NCI-H2196 (cell line): ENCODE measurements around the gene NEURL4.
A peak's percentile ranks its signal among the peaks of the same experiment; 100 is the strongest.
"Not testable (repeated sequence)": the region's sequence is repeated elsewhere in the genome, so short reads cannot be mapped to it uniquely, and the experiment has no call there.

Source experiments
- DNase-seq: peaks from one replicate; lab custom pipeline; 2025; ENCODE audit not compliant: unreplicated experiment; lab: John Stamatoyannopoulos, UW

The NEURL4 gene

GRCh38 chr17:7347630-7348477 is 18.7 kb upstream of the NEURL4 start:
- no peak for DNase-seq

- no peak for DNase-seq
These were observed 17.9 kb upstream of the NEURL4 start for GRCh38 chr17:7346761-7347614.

DNA sequence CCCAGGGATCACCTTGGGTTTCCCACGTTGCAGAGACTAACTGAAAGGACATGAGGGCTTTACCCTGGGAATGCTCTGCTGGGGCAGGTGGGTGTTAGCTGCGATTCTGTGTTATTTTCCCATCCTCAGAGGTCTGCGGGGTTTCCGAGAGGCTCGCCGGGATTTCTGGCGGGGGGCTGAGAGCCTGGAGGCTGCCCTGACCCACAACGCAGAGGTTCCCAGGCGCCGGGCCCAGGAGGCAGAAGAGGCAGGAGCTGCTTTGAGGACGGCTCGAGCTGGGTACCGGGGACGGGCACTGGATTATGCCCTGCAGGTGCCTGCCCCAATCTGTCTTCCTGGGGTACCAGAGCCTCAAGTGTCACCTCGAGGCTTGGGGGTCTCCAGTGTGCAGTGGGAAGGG is 14.1 kb upstream of the NEURL4 start:
- no peak for DNase-seq

- DNase-seq, result no peak
These were observed 12.7 kb upstream of the NEURL4 start for GRCh38 chr17:7341842-7342241.

DNA sequence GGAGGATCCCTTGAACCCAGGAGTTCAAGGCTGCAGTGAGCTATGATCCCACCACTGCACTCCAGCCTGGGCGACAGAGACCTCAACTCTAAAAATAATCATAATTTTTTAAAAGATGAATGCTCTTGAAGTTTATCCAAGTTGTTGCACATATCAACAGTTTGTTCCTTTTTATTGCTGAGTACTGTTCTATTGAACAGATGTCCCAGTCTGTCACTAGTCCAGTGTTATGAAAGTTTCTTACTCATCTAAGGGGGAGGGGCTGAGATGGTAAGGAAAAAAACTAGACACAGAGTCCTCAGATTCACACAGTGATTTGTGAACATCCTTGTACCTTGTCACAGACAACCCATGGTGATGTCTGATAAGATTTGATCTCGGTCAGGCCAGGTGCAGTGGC is 11.0 kb upstream of the NEURL4 start:
- DNase-seq, result no peak

- DNase-seq, result not testable (repeated sequence)
These were observed 8.5 kb upstream of the NEURL4 start for GRCh38 chr17:7337600-7337999.

DNA sequence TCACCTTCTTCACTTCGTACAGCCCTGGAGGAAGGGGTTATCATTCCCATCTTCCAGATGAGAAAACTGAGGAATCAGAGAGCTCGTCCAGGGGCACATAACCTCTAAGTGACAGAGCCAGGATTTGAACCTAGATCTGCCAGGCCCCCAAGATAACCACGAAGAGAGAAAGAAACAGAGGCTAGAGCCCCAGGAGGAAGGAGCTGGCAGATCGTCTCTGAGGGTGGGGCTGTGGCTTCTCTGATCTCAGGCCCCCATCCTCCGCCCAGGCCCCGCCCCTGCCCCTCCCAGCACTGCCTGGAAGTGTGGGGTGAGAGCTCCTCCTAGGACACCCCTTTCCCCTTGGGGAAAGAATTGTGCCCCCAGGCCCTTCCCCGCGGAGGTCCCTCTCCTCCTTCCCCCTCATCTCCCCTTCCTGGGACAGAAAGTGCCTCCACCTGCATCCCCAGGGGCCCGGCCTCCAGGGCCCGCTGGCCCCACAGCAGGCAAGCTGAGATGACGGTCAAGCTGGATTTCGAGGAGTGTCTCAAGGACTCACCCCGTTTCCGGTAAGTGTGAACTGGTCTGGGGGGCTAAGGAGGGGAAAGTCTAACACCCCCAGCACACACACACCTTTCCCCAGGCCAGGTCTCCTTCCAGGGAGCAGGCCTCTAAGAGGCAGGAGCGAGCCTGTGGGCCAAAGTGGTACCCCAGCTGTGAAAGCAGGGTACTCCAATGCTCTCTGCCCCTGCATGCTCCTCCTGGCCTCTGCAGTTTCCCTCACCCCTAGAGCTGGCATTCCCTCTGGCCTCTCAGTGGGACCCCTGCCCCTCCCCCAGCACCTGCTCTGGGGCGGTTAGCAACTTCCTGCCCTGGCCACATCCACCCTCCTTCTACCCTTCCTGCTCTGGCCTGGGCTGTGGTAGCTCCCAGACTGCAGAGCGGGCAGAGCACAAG is 7.4 kb upstream of the NEURL4 start, which contains the start of gene ACAP1:
TSS of gene ACAP1 (plus strand) at position 290 of the 936 bp plus-strand sequence. CDS start at position 496, 206 bp downstream.
- DNase-seq, result no peak

DNA sequence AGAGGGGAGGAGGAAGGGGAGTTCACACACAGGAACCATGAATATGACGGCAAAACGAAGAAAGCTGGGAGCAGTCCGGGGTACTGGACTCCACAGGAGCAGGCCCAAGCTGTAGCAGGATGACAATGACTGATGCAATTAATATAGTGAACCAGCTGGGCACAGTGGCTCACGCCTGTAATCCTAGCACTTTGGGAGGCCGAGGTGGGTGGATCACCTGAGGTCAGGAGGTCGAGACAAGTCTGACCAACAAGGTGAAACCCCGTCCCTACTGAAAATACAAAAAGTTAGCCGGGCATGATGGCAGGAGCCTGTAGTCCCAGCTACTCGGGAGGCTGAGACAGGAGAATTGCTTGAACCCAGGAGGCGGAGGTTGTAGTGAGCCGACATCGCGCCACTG is 6.6 kb upstream of the NEURL4 start:
- DNase-seq, result not testable (repeated sequence)

DNA sequence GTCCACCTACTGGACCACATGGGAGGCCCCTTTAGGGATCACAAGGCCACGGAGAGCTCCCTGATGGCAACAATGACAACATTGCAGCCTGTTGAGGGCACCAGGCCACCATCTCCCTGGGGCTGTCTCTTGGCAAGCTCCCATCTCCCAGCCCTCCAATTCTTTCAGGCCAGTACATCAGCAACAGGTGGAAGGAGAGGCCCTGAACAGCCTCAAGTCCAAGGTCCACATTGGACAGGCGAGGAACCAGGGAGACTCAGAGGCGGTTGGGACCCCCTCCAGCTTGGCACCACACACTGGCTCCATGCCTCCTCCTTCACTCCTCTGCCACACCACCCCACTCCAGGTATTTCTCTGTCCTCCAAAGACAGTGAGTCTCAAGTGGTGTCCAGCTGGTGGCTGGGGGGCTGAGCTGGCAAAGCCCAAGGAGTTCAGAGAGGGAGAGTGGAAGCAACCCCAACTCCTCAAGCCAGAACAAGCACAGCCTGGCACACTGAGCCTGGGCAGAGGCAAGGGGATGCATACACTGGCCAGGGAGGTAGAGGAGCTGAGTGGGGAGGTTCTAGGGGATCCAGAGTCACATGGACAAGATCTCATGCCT is 5.9 kb upstream of the NEURL4 start:
- no peak for DNase-seq

GRCh38 chr17:7332600-7333069 is 3.5 kb upstream of the NEURL4 start:
- not testable (repeated sequence) for DNase-seq

- no peak for DNase-seq
These were observed 3.0 kb upstream of the NEURL4 start for GRCh38 chr17:7332111-7332510.

DNA sequence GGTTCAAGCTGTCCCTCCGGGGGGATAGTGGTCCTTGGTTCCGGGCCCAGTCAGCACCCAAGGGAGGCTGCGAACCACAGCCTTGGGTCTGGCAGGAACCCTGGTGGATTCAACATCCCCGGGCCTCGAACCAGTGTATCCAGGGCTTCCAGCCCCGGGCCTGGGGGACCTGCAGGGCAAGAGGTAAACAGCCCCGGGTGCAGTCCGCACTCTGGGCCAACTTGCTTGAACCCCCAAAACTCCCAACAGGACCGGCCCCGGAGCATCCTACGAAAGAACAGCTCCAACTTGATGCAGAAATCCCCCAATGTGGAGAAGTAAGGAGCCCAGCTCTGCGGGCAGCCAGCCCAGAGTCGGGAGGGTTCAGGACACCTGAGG is 1.5 kb upstream of the NEURL4 start:
- DNase-seq, result no peak

- peak; percentile 64 for DNase-seq
These were observed 982 bp upstream of the NEURL4 start for GRCh38 chr17:7329997-7330637.

- peak; percentile 90 for DNase-seq
These were observed 350 bp upstream of the NEURL4 start for GRCh38 chr17:7329374-7329996.

DNA sequence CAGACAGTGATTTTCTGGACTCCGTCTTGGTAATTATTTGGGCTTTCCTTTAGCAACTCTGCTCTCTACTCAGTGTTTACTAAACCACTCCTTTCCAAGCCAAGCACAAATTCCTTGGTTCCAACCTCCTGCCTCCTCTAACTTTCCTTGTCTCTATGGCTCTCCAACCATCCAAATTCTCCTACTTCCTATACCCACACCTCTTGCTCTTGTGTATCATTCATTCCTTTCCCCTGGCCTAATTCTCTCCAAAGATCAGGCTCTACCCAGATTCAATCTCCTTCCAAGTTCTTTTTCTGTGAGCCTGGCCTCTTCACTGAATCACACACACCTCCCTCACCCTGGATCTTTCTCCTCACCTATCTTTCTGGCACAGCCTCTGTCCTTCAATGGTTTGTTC is 1.1 kb downstream of the NEURL4 start:
- no peak for DNase-seq

DNA sequence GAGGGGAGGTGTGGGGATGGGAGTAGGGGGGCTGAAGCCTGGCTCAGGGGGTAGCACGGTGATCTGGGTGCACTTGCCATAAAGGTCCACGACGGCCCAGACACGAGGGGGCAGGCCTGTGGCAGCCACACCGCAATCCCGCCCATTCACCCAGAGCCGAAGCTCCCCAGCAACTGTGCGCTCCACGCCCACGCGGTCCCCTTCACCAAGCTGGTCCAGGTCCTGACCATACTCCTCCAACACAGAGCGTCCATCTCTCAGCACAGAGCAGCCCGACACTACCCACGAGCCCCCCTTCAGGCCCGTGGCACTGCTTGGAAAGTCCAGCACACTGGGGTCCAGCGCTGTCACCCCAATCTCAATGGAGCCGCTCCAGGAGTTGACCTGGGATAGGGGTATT is 1.6 kb downstream of the NEURL4 start:
- DNase-seq, result no peak

DNA sequence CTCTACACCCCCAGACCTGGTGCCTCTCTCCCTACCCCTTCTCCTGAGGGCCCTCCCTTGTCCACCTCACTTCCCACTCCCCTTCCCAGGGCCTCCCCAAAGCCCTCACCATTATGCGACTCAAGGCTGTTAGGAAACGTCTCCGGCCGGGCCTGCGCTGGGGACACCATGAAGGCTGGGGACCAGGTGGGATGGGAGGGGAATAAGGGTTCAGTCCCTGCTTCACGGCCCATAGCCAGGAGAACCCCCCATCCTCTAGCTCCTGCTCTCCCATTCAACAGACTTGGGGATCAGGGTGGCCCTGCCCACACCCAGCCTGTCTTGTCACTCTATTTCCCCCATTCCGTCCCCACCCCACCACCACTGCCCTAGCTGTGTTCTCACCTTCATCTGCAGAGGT is 2.1 kb downstream of the NEURL4 start:
- no peak for DNase-seq

- DNase-seq, result no peak
These were observed 2.9 kb downstream of the NEURL4 start for GRCh38 chr17:7326186-7326585.

- DNase-seq, result no peak
These were observed 4.1 kb downstream of the NEURL4 start for GRCh38 chr17:7325031-7325528.
